Astrocyte of the cerebellum (primary cell): ENCODE measurements around the gene SLC2A5.
A peak's percentile ranks its signal among the peaks of the same experiment; 100 is the strongest.
"Not testable (repeated sequence)": the region's sequence is repeated elsewhere in the genome, so short reads cannot be mapped to it uniquely, and the experiment has no call there.

Experiments used
- DNase-seq: peaks from one replicate; pipeline ENCODE4 v3.0.0-alpha.2; 2011; ENCODE audit warnings: low read depth
- H3K4me3 ChIP-seq: 2 replicates; pipeline ENCODE4 v1.5.1; 2011; ENCODE audit warnings: mild to moderate bottlenecking, low read depth, low read length, moderate library complexity
- in situ Hi-C: cut with HindIII; loops from 2 replicates; pipeline ENCODE4 v1.10.0; 2017; ENCODE audit warnings: low sequenced_read_pairs
- TF ChIP-seq, protein P1 (sequence below): IDR thresholded peaks from 2 replicates; pipeline ENCODE4 v1.5.1; 2012; ENCODE audit warnings: low read length, low read depth, moderate library complexity, mild to moderate bottlenecking; ENCODE audit errors: missing control alignments

Gene SLC2A5

DNA sequence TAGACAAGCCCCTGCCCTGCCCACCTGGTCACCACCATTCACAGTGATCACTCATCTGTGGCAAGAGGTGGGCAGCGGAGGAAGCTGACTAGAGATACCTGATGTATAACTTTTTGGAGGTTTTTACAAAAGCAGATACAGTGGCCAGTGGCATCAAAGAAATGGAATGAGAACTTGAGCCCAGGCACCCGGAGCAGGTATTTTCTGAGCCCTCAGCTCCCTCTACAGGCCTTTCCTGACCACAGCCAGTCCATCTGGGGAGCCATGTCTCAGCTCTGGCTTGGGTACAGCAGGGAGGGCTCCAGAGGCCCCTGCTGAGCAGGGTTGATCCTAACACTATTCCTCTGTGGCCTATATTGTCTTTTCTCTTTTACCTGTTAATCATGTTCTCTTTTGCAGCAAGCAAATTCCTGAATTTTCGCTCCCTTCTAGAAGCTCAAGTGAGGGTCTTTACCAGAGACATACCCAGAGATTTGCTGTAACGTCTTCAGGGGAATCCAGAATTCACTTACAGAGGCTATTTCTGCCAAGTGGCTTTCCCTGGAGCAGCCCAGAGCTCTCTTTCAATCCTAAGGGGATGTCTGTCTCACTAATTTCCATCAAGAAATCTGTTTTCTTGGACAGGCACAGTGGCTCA, 32.2 kb upstream of the SLC2A5 start:
- peak; percentile 44 for DNase-seq
- TF ChIP-seq, protein P1, sequence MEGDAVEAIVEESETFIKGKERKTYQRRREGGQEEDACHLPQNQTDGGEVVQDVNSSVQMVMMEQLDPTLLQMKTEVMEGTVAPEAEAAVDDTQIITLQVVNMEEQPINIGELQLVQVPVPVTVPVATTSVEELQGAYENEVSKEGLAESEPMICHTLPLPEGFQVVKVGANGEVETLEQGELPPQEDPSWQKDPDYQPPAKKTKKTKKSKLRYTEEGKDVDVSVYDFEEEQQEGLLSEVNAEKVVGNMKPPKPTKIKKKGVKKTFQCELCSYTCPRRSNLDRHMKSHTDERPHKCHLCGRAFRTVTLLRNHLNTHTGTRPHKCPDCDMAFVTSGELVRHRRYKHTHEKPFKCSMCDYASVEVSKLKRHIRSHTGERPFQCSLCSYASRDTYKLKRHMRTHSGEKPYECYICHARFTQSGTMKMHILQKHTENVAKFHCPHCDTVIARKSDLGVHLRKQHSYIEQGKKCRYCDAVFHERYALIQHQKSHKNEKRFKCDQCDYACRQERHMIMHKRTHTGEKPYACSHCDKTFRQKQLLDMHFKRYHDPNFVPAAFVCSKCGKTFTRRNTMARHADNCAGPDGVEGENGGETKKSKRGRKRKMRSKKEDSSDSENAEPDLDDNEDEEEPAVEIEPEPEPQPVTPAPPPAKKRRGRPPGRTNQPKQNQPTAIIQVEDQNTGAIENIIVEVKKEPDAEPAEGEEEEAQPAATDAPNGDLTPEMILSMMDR = peak; percentile 91
- no peak overlapping the region for H3K4me3 ChIP-seq
- in situ Hi-C loops = no loop called here

DNA sequence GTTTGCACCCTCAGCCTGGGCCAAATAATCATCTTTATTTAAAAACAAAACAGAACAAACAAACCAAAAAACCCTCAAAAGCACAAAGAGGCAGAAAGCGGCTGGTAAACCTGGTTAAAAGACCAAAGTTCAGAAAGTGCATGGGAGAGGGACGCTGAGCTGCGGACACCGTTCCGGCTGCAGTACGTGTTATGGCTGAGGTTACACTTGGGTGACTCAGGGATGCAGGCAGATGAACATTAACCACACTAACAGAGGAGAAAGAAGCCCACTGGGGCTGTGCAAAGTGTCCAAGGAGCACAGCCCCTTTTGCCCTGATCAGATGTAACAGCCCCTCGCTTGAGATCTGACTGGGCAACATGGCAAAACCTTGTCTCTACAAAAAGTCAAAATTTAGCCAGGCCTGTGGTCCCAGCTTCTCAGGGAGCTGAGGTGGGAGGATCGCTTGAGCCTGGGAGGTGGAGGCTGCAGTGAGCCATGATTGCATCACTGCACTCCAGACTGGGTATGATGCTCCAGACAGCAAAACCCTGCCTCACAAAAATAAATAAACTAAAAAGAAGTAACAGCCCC, 31.1 kb upstream of the SLC2A5 start:
- H3K4me3 ChIP-seq = no peak overlapping the region
- TF ChIP-seq, protein P1 = no peak
- in situ Hi-C loops = no loop called here
- no peak for DNase-seq

DNA sequence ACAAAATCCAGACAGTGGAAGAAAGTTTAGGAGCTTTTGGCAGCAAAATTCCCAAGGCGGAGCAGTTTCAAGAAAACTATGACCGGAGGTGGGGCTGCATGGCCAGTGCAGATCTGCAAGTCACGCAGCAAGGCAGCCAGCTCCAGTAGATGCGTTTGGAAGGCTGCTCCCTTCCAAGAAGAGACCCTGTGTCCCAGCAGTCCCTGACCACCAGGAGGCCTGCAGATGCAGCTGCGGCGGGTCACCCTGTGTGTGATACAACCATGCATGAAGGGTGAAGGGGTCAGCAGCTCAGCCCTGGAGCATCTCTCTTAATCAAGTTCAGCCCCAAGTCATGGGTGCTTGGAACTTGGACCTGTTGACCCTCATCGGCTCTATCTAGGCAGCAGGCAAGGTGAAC, 30.1 kb upstream of the SLC2A5 start:
- H3K4me3 ChIP-seq = no peak overlapping the region
- TF ChIP-seq, protein P1 = no peak
- no peak for DNase-seq
- in situ Hi-C loops = no loop called here

DNA sequence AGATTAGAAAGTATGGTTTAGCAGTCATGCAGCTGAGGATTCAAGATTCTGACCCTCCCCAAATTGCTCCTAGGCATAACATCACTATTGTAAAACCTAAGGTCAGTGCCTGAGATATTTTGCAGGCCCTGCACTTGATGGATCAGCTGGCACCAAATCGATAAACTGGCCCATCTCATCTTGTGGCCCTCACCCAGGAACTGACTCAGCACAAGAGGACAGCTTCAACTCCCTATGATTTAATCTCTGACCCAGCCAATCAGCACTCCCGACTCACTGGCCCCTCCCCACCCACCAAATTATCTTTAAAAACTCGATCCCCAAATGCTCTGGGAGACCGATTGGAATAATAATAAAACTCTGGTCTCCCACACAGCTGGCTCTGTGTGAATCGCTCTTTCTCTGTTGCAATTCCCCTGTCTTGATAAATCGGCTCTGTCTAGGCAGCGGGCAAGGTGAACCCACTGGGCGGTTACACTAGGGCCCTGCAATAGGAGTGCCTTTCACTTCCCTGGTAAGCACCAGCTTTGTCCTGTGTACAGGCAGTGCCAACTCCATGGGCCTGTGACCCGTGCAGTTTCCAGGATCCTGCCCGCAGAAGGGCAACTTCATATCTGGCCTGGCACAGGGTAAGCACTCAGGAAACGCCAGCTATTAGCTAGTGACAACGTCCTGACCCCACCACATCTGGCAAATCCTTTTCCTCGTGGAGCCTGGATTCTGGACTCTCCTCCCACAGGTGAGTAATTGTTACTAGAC, 28.7 kb upstream of the SLC2A5 start:
- no peak for DNase-seq
- in situ Hi-C loops = no loop called here
- no peak overlapping the region for H3K4me3 ChIP-seq
- TF ChIP-seq, protein P1 = no peak

DNA sequence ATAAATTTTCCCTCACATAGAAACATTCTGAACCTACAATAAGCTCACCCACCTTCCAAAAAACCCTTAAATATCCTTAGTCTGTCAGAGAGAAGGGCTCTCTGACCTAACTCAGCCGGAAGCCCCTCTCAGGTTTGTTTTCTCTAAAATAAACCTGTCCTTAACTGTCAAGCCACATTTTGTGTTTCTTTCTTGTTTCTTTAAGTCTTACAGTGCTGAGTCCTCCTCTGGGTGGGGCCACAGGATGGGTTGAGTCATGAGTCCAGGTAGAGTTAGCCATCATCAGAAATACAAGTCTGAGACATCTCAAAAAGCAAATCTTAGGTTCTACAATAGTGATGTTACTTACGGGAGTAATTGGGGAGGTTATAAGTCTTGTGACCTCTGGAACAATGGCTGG, 26.4 kb upstream of the SLC2A5 start:
- TF ChIP-seq, protein P1 = no peak
- no peak for DNase-seq
- no peak overlapping the region for H3K4me3 ChIP-seq
- in situ Hi-C loops = no loop called here

DNA sequence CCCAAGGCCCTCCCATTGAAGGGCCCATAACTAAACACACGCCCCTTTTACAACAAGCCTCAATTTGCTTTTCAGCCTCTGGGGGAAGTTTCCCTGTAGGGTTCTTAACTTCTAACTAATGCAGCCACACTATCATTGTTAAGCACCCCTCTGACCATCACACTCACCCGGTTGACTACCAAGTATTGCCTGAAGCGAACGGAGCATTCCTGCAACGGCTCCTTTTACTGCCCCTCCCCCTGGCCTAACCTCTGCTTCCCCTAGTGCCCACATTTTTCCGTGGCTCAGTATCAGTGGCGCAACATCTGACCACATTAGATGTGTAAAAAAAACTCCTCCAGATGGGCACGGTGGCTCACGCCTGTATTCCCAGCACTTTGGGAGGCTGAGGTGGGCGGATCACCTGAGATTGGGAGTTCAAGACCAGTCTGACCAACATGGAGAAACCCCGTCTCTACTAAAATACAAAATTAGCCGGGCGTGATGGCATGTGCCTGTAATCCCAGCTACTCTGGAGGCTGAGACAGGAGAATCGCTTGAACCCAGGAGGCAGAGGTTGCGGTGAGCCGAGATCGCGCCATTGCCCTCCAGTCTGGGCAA, 24.7 kb upstream of the SLC2A5 start:
- H3K4me3 ChIP-seq, in situ Hi-C loops: not testable (repeated sequence)

More for the DNA sequence above, 24.7 kb upstream of the SLC2A5 start:
- not testable (repeated sequence) for DNase-seq
